Astrocyte (in vitro differentiated cells and primary cell): ENCODE results near the gene PPM1N. TPM values are rescaled to one million over a fixed set of nuclear protein-coding genes. Genes with fewer than 3 reads are reported as not detected.

Source experiments
- DNase-seq: peaks from one replicate; pipeline ENCODE4 v3.0.0-alpha.2; 2010; ENCODE audit warnings: low read depth
- FAIRE-seq: peaks from 2 replicates; lab custom pipeline; 2011; peaks lifted over from hg19 to GRCh38; lab: Jason Lieb, UNC
- H2AFZ ChIP-seq: 2 replicates; pipeline ENCODE4 v1.6.0; 2012; ENCODE audit warnings: low read depth, low read length, inconsistent platforms
- H3K27ac ChIP-seq: 2 replicates; pipeline ENCODE4 v1.5.1; 2011; ENCODE audit warnings: low read depth, low read length, inconsistent platforms
- H3K27me3 ChIP-seq: 2 replicates; pipeline ENCODE4 v1.6.0; 2011; ENCODE audit warnings: low read length, inconsistent platforms; ENCODE audit not compliant: insufficient read depth
- H3K36me3 ChIP-seq: 2 replicates; pipeline ENCODE4 v1.5.1; 2011; ENCODE audit warnings: low read length, inconsistent platforms; ENCODE audit not compliant: insufficient read depth
- H3K4me1 ChIP-seq: 2 replicates; pipeline ENCODE4 v1.5.1; 2011; ENCODE audit warnings: low read length, inconsistent platforms; ENCODE audit not compliant: insufficient read depth
- H3K4me2 ChIP-seq: 2 replicates; pipeline ENCODE4 v1.6.0; 2012; ENCODE audit warnings: low read length, inconsistent platforms
- H3K4me3 ChIP-seq: 2 replicates; pipeline ENCODE4 v1.5.1; 2011; ENCODE audit warnings: low read depth, mild to moderate bottlenecking, low read length, inconsistent platforms; ENCODE audit not compliant: insufficient read depth
- H3K79me2 ChIP-seq: 2 replicates; pipeline ENCODE4 v1.6.0; 2012; ENCODE audit warnings: mild to moderate bottlenecking, low read length, inconsistent platforms; ENCODE audit not compliant: insufficient read depth
- H3K9ac ChIP-seq: 2 replicates; pipeline ENCODE4 v1.6.0; 2012; ENCODE audit warnings: mild to moderate bottlenecking, low read length, inconsistent platforms
- H3K9me3 ChIP-seq: 2 replicates; pipeline ENCODE4 v1.5.1; 2012; ENCODE audit warnings: low read depth, mild to moderate bottlenecking, low read length, inconsistent platforms; ENCODE audit not compliant: insufficient read depth
- H4K20me1 ChIP-seq: 2 replicates; pipeline ENCODE4 v1.6.0; 2012; ENCODE audit warnings: low read length, inconsistent platforms; ENCODE audit not compliant: insufficient read depth
- H3K27ac Mint-ChIP-seq: one replicate; pipeline ENCODE4 v1.8.0; 2021; ENCODE audit warnings: mild to moderate bottlenecking, mixed read lengths; ENCODE audit not compliant: unreplicated experiment
- H3K27me3 Mint-ChIP-seq: one replicate; pipeline ENCODE4 v1.8.0; 2021; ENCODE audit warnings: low read depth, mixed read lengths; ENCODE audit not compliant: unreplicated experiment
- H3K36me3 Mint-ChIP-seq: one replicate; pipeline ENCODE4 v1.8.0; 2021; ENCODE audit warnings: low read depth, mixed read lengths; ENCODE audit not compliant: unreplicated experiment
- H3K4me1 Mint-ChIP-seq: one replicate; pipeline ENCODE4 v1.8.0; 2021; ENCODE audit warnings: low read depth, mixed read lengths; ENCODE audit not compliant: unreplicated experiment
- H3K4me3 Mint-ChIP-seq: one replicate; pipeline ENCODE4 v1.8.0; 2021; ENCODE audit warnings: mild to moderate bottlenecking, moderate library complexity, mixed read lengths; ENCODE audit not compliant: unreplicated experiment
- H3K9me3 Mint-ChIP-seq: one replicate; pipeline ENCODE4 v1.8.0; 2021; ENCODE audit warnings: mild to moderate bottlenecking, mixed read lengths; ENCODE audit not compliant: unreplicated experiment
- EZH2 ChIP-seq: IDR thresholded peaks from 2 replicates; pipeline ENCODE4 v1.6.1; 2012; ENCODE audit warnings: mild to moderate bottlenecking, low read length, inconsistent platforms; ENCODE audit not compliant: insufficient read depth
- total RNA-seq: library from RNA; stranded (reverse); gene quantifications from 2 replicates; pipeline ENCODE4 v1.2.1, GENCODE V29; 2021
- TF ChIP-seq, protein P1 (sequence below): IDR thresholded peaks from 2 replicates; pipeline ENCODE4 v1.5.1; 2011; ENCODE audit warnings: low read depth, mild to moderate bottlenecking, inconsistent platforms, low read length, moderate library complexity; ENCODE audit not compliant: insufficient read depth

The PPM1N gene
- total RNA-seq, 1 donor from 2014 or later = 1.3 TPM

DNA sequence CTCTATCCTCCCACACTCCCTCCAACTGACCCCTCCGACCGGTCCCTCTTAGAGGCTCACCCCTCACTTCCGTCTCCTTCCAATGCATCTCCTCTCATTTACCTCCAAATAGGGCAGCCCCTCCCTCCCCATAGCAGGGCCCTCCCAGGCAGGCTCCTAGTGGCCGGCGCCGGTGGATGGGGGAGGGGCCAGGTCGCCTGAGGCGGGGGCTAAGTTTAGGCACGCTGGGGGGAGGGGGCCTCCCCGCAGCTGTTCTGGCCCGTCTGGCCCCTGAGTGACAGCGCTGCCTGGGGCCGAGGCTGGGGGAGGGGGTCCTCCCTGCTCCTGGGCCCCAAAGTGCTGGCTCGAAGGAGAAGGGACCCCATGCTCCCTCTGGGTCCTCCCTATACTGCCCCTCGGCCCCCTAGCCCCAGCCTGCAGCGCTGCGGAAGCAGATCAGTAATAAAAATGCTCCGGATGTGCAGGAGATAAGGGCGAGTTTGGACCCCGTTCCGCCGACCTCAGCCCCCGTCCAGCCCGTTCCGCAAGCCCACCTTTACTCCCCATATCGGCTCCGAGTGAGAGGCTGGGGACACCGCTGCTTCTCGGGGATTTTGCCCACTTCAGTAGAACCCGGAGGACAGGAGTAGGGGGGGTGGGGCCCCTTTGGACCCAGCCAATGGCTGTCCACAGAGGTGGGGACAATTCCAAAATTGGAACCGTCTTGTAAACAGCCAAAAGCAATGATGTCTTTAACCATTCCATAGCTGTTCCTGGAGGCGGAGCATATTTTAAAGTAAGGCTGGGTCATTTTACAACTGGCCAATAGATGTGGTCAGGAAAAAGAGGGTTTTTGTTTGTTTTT, 5.4 kb upstream of the PPM1N start:
- peaks cover 7% of the 10 kb centered on the region for H3K4me1 ChIP-seq
- peak overlapping the region; percentile 86 for H3K4me2 ChIP-seq
- no peak for TF ChIP-seq EZH2
- TF ChIP-seq, protein P1, sequence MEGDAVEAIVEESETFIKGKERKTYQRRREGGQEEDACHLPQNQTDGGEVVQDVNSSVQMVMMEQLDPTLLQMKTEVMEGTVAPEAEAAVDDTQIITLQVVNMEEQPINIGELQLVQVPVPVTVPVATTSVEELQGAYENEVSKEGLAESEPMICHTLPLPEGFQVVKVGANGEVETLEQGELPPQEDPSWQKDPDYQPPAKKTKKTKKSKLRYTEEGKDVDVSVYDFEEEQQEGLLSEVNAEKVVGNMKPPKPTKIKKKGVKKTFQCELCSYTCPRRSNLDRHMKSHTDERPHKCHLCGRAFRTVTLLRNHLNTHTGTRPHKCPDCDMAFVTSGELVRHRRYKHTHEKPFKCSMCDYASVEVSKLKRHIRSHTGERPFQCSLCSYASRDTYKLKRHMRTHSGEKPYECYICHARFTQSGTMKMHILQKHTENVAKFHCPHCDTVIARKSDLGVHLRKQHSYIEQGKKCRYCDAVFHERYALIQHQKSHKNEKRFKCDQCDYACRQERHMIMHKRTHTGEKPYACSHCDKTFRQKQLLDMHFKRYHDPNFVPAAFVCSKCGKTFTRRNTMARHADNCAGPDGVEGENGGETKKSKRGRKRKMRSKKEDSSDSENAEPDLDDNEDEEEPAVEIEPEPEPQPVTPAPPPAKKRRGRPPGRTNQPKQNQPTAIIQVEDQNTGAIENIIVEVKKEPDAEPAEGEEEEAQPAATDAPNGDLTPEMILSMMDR = no peak
- Mint-ChIP-seq H3K36me3 (peaks cover 9% of the 10 kb centered on the region), H3K4me3 (peak overlapping the region; percentile 84), H3K27me3 (peaks cover 6% of the 10 kb centered on the region), H3K27ac (peak overlapping the region; percentile 69), H3K4me1 (peaks cover 5% of the 10 kb centered on the region), H3K9me3 (no peaks in the 10 kb centered on the region)
- H3K27ac ChIP-seq = no peak overlapping the region
- H3K27me3 ChIP-seq = no peaks in the 10 kb centered on the region
- peak overlapping the region; percentile 50 for H3K9ac ChIP-seq
- no peaks in the 10 kb centered on the region for H3K79me2 ChIP-seq
- H3K36me3 ChIP-seq = no peaks in the 10 kb centered on the region
- DNase-seq (peak; percentile 54), FAIRE-seq (no peak)
- H4K20me1 ChIP-seq = peaks cover 9% of the 10 kb centered on the region
- H3K9me3 ChIP-seq = no peaks in the 10 kb centered on the region
- H2AFZ ChIP-seq = peak overlapping the region; percentile 55
- peak overlapping the region; percentile 47 for H3K4me3 ChIP-seq

DNA sequence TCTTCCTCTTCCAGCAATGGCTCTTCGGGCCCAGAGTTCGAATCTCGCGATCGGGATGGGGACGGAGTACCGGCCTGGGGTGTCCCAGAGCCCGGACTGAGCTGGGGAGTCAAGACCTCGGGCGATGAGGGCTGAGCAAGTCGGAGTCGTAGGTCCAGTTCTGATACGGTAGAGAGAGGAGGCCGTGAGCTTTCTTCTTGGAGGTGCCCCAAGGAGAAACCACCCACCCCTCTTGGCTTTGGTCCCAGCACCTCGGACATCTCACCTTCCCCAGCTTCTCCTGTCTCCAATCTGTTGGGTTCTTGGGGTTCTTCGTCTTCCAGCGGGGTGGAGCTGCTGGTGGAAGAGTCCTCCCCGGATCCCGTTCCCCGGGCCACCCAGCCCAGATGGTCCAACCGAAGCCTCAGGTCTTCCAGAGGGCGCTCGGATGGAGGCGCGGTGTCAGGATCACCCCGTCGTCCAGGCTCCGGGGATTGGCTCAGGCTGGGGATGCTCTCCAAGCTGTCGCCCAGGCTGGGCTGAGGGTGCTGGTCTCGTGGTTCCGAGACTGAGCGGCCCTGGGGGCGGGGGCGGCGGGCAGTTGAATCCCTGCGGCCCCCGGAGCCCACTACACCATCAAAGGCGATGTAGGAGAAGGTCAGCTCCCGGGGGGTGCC, 3.9 kb upstream of the PPM1N start:
- FAIRE-seq = no peak
- DNase-seq = no peak
- Histone ChIP-seq H3K4me2 (no peak overlapping the region), H3K79me2 (no peaks in the 10 kb centered on the region), H2AFZ (no peak overlapping the region), H3K27me3 (peaks cover 10% of the 10 kb centered on the region), H3K9me3 (no peaks in the 10 kb centered on the region), H4K20me1 (peaks cover 12% of the 10 kb centered on the region), H3K36me3 (no peaks in the 10 kb centered on the region), H3K27ac (no peak overlapping the region), H3K4me1 (peaks cover 11% of the 10 kb centered on the region), H3K9ac (no peak overlapping the region), H3K4me3 (no peak overlapping the region)
- no peaks in the 10 kb centered on the region for H3K9me3 Mint-ChIP-seq
- peaks cover 5% of the 10 kb centered on the region for H3K4me1 Mint-ChIP-seq
- peaks cover 14% of the 10 kb centered on the region for H3K27me3 Mint-ChIP-seq
- peak overlapping the region; percentile 75 for H3K4me3 Mint-ChIP-seq
- TF ChIP-seq, protein P1 = no peak
- no peak for TF ChIP-seq EZH2
- H3K27ac Mint-ChIP-seq = no peak overlapping the region
- peaks cover 3% of the 10 kb centered on the region for H3K36me3 Mint-ChIP-seq
